Fibroblast of lung (primary cell): ENCODE results near the gene CFD.

Experiments used
- EZH2 ChIP-seq: IDR thresholded peaks from 2 replicates; pipeline ENCODE4 v1.5.1; 2012; ENCODE audit warnings: low read length, control low read depth, mild to moderate bottlenecking; ENCODE audit errors: missing control alignments
- TF ChIP-seq, protein P1 (sequence below), 2 donors: IDR thresholded peaks in 1 of 2; conservative IDR thresholded peaks in 1 of 2; 1 replicate in 1 of 2; 2 replicates in 1 of 2; pipeline ENCODE4 v1.5.1; 2011 to 2012; ENCODE audit warnings: low read length in 2 of 2, control low read depth in 1 of 2, inconsistent platforms in 1 of 2, low read depth in 1 of 2, mild to moderate bottlenecking in 1 of 2

DNA sequence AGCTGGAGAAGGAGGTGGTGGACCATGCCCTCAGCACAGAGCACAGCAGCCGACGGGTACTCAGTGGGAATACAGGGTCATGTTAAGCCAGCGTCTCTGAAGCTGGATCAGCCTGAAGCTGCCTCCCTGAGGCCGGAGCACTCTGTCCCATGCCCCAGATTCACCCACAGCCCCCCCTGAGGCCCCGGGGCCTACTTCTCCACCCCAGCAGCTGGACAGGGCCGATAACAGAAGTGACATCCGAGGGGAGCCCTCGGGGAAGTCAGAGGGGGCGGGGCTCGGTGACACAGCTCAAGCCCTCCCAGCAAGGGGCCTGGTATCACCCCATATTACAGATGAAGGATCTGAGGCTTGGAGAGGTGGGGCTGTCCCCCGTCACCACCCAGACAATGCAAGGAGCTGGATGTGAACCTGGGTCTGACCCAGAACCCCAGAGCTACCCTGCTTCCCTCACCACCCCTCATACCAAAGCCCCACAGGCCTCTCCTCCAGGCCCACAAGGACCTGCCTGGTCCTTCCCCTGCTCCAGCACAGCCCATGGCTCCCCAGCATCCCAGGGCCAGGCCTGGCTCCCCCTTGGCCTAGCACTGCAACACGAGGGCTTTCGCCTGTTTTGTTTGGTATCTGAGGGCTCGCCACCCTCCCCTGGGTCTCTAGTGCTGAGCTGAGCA lies 47.9 kb downstream of the CFD start:
- TF ChIP-seq, protein P1, sequence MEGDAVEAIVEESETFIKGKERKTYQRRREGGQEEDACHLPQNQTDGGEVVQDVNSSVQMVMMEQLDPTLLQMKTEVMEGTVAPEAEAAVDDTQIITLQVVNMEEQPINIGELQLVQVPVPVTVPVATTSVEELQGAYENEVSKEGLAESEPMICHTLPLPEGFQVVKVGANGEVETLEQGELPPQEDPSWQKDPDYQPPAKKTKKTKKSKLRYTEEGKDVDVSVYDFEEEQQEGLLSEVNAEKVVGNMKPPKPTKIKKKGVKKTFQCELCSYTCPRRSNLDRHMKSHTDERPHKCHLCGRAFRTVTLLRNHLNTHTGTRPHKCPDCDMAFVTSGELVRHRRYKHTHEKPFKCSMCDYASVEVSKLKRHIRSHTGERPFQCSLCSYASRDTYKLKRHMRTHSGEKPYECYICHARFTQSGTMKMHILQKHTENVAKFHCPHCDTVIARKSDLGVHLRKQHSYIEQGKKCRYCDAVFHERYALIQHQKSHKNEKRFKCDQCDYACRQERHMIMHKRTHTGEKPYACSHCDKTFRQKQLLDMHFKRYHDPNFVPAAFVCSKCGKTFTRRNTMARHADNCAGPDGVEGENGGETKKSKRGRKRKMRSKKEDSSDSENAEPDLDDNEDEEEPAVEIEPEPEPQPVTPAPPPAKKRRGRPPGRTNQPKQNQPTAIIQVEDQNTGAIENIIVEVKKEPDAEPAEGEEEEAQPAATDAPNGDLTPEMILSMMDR (conservative IDR thresholded peaks at IDR 0.05 in 1 of 2, IDR thresholded peaks at IDR 0.05 in 1 of 2; ENCODE audit: low read depth in 1 of 2, low read length in 2 of 2) = no peak
- no peak for TF ChIP-seq EZH2
